GM10266 (cell line): Measurements from ENCODE around the gene GTPBP6.

Experiments used
- DNase-seq: peaks from one replicate; pipeline ENCODE4 v3.0.0; 2012; ENCODE audit errors: extremely low spot score
- CTCF ChIP-seq: IDR thresholded peaks from 2 replicates; pipeline ENCODE4 v1.5.1; 2012; ENCODE audit warnings: mild to moderate bottlenecking, low read depth; ENCODE audit not compliant: control insufficient read depth, insufficient read depth; ENCODE audit errors: missing control alignments

Gene GTPBP6

GRCh38 chrX:350148-350533, 31.5 kb upstream of the GTPBP6 start:
- DNase-seq, result no peak
- TF ChIP-seq CTCF, result no peak

GRCh38 chrX:349702-350101, 31.1 kb upstream of the GTPBP6 start:
- no peak for DNase-seq
- TF ChIP-seq CTCF, result no peak

- TF ChIP-seq CTCF, result no peak
- no peak for DNase-seq
Observed at GRCh38 chrX:349196-349595, 30.6 kb upstream of the GTPBP6 start.

GRCh38 chrX:348461-349117, 30.0 kb upstream of the GTPBP6 start:
- no peak for DNase-seq
- no peak for TF ChIP-seq CTCF

- no peak for TF ChIP-seq CTCF
- DNase-seq, result no peak
Observed at GRCh38 chrX:347351-348117, 28.9 kb upstream of the GTPBP6 start.

GRCh38 chrX:346034-346813, 27.6 kb upstream of the GTPBP6 start:
- DNase-seq, result no peak
- TF ChIP-seq CTCF, result no peak
